ENCODE measurements around the gene TSGA10IP. TPM values are rescaled to one million over a fixed set of nuclear protein-coding genes. Genes with fewer than 3 reads are reported as not detected.

The TSGA10IP gene
- total and polyA plus RNA-seq, 2 donors (not counting 1 experiment from before 2014, with no cell fraction given): not detected

DNA sequence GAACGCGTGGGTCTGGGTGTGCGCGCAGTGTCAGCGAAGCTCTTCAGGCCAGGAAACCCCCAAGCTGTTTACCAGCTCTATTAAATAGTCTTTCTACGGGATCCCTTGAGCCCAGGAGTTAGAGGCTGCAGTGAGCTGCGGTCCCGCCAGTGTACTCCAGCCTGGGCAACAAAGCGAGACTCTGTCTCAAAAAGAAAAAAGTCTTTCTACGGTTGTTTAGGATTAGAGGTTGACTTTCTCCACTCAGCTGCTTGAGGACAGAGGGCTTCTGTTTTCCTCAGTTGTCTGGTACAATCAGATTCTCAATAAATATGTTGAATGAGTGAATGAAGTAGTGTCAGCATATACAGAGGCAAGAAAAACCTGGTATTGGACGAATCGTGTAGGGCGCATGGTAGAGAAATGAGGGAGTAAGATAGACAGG is 16.9 kb downstream of the TSGA10IP start:
- no peak for ATAC-seq (ENCODE audit: low read depth)

DNA sequence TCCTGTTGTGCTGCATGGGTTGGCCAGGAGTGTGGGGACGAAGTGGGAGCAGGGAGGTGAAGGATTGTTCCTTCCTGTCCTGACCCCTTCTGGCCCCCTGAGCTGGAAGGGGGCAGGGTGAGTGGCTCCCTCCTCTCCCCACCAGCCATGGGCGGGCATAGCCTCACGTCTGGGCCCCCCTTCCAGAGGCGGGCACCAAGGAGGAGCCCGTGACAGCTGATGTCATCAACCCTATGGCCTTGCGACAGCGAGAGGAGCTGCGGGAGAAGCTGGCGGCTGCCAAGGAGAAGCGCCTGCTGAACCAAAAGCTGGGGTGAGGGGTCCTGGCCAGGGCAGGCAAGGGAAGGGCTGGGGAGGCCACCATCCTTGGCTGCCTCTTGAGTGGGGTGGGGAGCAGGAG is 19.6 kb downstream of the TSGA10IP start:
- H3K9me3 Mint-ChIP-seq (ENCODE audit: insufficient read depth): no peaks in the 10 kb centered on the region
- H3K4me3 Mint-ChIP-seq: no peak overlapping the region
- ChIA-PET POLR2A (no interaction called here), CTCF (interaction anchor here (0.8 kb wide), 1 partner anchor 12 kb away, joined by 4 read pairs; no protein-coding TSS in a partner anchor)
- peaks cover 56% of the 10 kb centered on the region for H4K20me1 ChIP-seq (ENCODE audit: control insufficient read depth, insufficient read depth, low read length, poor library complexity, severe bottlenecking)
- H3K36me3 ChIP-seq (replicated peaks in 1 of 2; ENCODE audit: control extremely low read depth in 1 of 2, control insufficient read depth in 1 of 2, extremely low read depth in 1 of 2, insufficient read depth in 2 of 2, low read length in 1 of 2): peaks cover 10 to 62% of the 10 kb centered on the region in 2 experiments
- no peak overlapping the region for H3K27ac ChIP-seq (ENCODE audit: low read length in 2 of 2)
- ATAC-seq (ENCODE audit: low read depth) (no peak), DNase-seq (no peak)
- H3K27me3 Mint-ChIP-seq: no peaks in the 10 kb centered on the region
- no peak overlapping the region for H3K27ac Mint-ChIP-seq
- no peaks in the 10 kb centered on the region for H3K27me3 ChIP-seq (replicated peaks in 1 of 4; ENCODE audit: control extremely low read depth in 1 of 4, control insufficient read depth in 3 of 4, insufficient read depth in 4 of 4, low read length in 3 of 4)
- no peak overlapping the region for H2AFZ ChIP-seq (ENCODE audit: insufficient read depth, low read depth, low read length, poor library complexity, severe bottlenecking)
- H3K4me2 ChIP-seq (replicated peaks; ENCODE audit: low read depth, low read length, poor library complexity, severe bottlenecking): no peak overlapping the region
- peaks cover 20 to 29% of the 10 kb centered on the region in 2 donors for H3K4me1 ChIP-seq (ENCODE audit: control insufficient read depth in 2 of 2, insufficient read depth in 2 of 2, low read length in 2 of 2)
- H3K4me1 Mint-ChIP-seq: peaks cover 34% of the 10 kb centered on the region
- intact Hi-C loops (cut with micrococcal nuclease): no loop called here
- no peak for TF ChIP-seq EZH2 (IDR thresholded peaks at IDR 0.05; ENCODE audit: borderline replicate concordance, insufficient read depth, low read depth, low read length, poor library complexity, severe bottlenecking)
- TF ChIP-seq, protein P1, sequence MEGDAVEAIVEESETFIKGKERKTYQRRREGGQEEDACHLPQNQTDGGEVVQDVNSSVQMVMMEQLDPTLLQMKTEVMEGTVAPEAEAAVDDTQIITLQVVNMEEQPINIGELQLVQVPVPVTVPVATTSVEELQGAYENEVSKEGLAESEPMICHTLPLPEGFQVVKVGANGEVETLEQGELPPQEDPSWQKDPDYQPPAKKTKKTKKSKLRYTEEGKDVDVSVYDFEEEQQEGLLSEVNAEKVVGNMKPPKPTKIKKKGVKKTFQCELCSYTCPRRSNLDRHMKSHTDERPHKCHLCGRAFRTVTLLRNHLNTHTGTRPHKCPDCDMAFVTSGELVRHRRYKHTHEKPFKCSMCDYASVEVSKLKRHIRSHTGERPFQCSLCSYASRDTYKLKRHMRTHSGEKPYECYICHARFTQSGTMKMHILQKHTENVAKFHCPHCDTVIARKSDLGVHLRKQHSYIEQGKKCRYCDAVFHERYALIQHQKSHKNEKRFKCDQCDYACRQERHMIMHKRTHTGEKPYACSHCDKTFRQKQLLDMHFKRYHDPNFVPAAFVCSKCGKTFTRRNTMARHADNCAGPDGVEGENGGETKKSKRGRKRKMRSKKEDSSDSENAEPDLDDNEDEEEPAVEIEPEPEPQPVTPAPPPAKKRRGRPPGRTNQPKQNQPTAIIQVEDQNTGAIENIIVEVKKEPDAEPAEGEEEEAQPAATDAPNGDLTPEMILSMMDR (IDR thresholded peaks at IDR 0.05): no peak
- no peaks in the 10 kb centered on the region for H3K9me3 ChIP-seq (ENCODE audit: control extremely low read depth in 1 of 3, control insufficient read depth in 2 of 3, insufficient read depth in 1 of 3, low read length in 2 of 3)
- peaks cover 62% of the 10 kb centered on the region for H3K79me2 ChIP-seq (ENCODE audit: control insufficient read depth, insufficient read depth, low read length)
- no peak overlapping the region for H3K9ac ChIP-seq (ENCODE audit: low read length)
- H3K4me3 ChIP-seq (ENCODE audit: control extremely low read depth in 1 of 5, extremely low read depth in 1 of 5, insufficient read depth in 1 of 5, low read depth in 2 of 5, low read length in 4 of 5): no peak overlapping the region
- 95% methylated on average over 9 of the region's 10 CpGs for whole genome bisulfite sequencing (ENCODE audit: insufficient coverage)

More for the DNA sequence above, 16.9 kb downstream of the TSGA10IP start:
- Mint-ChIP-seq H3K4me1 (peaks cover 44% of the 10 kb centered on the region), H3K27ac (peak overlapping the region; percentile 84), H3K4me3 (peak overlapping the region; percentile 98), H3K9me3 (ENCODE audit: insufficient read depth) (no peaks in the 10 kb centered on the region), H3K27me3 (no peaks in the 10 kb centered on the region)
- TF ChIP-seq, protein P1 (IDR thresholded peaks at IDR 0.05): no peak
- no peak for TF ChIP-seq EZH2 (IDR thresholded peaks at IDR 0.05; ENCODE audit: borderline replicate concordance, insufficient read depth, low read depth, low read length, poor library complexity, severe bottlenecking)
- Histone ChIP-seq H3K27ac (ENCODE audit: low read length in 2 of 2) (peak overlapping the region; percentile 40 to 89), H3K9ac (ENCODE audit: low read length) (peak overlapping the region; percentile 97), H3K9me3 (ENCODE audit: control extremely low read depth in 1 of 3, control insufficient read depth in 2 of 3, insufficient read depth in 1 of 3, low read length in 2 of 3) (peaks cover 0 to 1% (median 0%) of the 10 kb centered on the region in 3 donors), H3K27me3 (replicated peaks in 1 of 4; ENCODE audit: control extremely low read depth in 1 of 4, control insufficient read depth in 3 of 4, insufficient read depth in 4 of 4, low read length in 3 of 4) (no peaks in the 10 kb centered on the region), H3K36me3 (replicated peaks in 1 of 2; ENCODE audit: control extremely low read depth in 1 of 2, control insufficient read depth in 1 of 2, extremely low read depth in 1 of 2, insufficient read depth in 2 of 2, low read length in 1 of 2) (peaks cover 9 to 35% of the 10 kb centered on the region in 2 experiments), H3K4me1 (ENCODE audit: control insufficient read depth in 2 of 2, insufficient read depth in 2 of 2, low read length in 2 of 2) (peaks cover 28 to 39% of the 10 kb centered on the region in 2 donors), H2AFZ (ENCODE audit: insufficient read depth, low read depth, low read length, poor library complexity, severe bottlenecking) (no peak overlapping the region), H3K4me3 (ENCODE audit: control extremely low read depth in 1 of 5, extremely low read depth in 1 of 5, insufficient read depth in 1 of 5, low read depth in 2 of 5, low read length in 4 of 5) (peak overlapping the region; percentile 74 to 90 (median 77)), H4K20me1 (ENCODE audit: control insufficient read depth, insufficient read depth, low read length, poor library complexity, severe bottlenecking) (peaks cover 44% of the 10 kb centered on the region), H3K79me2 (ENCODE audit: control insufficient read depth, insufficient read depth, low read length) (peaks cover 61% of the 10 kb centered on the region), H3K4me2 (replicated peaks; ENCODE audit: low read depth, low read length, poor library complexity, severe bottlenecking) (peak overlapping the region; percentile 95)
- ChIA-PET CTCF (interaction anchor here (0.9 to 3.4 kb wide), 5 partner anchors 20 to 182 kb away, joined by 3 to 27 read pairs (median 4); partner anchors contain the start of genes BANF1, CCDC85B, EIF1AD and FIBP), POLR2A (interaction anchor here (0.6 to 2.2 kb wide), 6 partner anchors 34 to 898 kb away, joined by 3 to 14 read pairs (median 8); partner anchors contain the start of genes BANF1, CCDC85B, EIF1AD and MUS81)
- intact Hi-C loops (cut with micrococcal nuclease): no loop called here
- no peak for DNase-seq
- 9% methylated on average over 10 of the region's 13 CpGs for WGBS (ENCODE audit: insufficient coverage)

Measured in B cell (primary cell).